GM12873 (cell line): ENCODE results near the gene NXPH4.

ENCODE experiments used
- CTCF ChIP-seq: IDR thresholded peaks from 2 replicates; pipeline ENCODE4 v1.5.1; 2012; ENCODE audit warnings: low read depth, mild to moderate bottlenecking, moderate library complexity, low read length, control low read depth; ENCODE audit not compliant: insufficient read depth; ENCODE audit errors: missing control alignments

Gene NXPH4

GRCh38 chr12:57204454-57204853 is 12.1 kb upstream of the NXPH4 start:
- no peak for TF ChIP-seq CTCF

GRCh38 chr12:57205186-57205585 is 11.4 kb upstream of the NXPH4 start:
- no peak for TF ChIP-seq CTCF

GRCh38 chr12:57205931-57206330 is 10.7 kb upstream of the NXPH4 start:
- no peak for TF ChIP-seq CTCF

- no peak for TF ChIP-seq CTCF
These were observed 8.6 kb upstream of the NXPH4 start for GRCh38 chr12:57207731-57208630.

- TF ChIP-seq CTCF, result no peak
These were observed 7.8 kb upstream of the NXPH4 start for GRCh38 chr12:57208631-57209282.

- no peak for TF ChIP-seq CTCF
These were observed 6.7 kb upstream of the NXPH4 start for GRCh38 chr12:57209916-57210315.

- TF ChIP-seq CTCF, result no peak
These were observed 6.1 kb upstream of the NXPH4 start for GRCh38 chr12:57210461-57210860.
